GM18511 (cell line): Measurements from ENCODE around the gene KSR1.

ENCODE experiments used
- ATAC-seq: cut with Tn5 transposase; IDR thresholded peaks from one replicate; pipeline ENCODE4 v1.9.1; 2021; ENCODE audit warnings: mild to moderate bottlenecking, moderate library complexity; ENCODE audit not compliant: unreplicated experiment

The KSR1 gene

DNA sequence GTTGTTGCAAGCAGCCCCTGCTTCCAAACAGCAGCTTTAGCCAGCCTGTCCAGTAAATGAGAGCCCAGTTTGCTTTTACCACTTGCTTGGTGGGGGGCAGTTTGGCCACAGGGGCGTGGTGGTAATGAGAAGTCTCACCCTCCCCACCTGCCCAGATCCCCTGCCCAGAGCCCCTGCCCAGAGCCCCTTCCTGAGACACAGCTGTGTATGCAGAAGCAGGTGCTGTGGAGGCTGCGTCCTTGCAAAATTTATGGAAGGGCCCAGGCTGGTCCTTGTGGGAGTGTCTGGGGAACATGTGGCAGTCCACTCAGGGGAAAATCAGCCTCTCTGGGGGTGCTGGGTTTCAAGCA lies 147.1 kb downstream of the KSR1 start:
- no peak for ATAC-seq

DNA sequence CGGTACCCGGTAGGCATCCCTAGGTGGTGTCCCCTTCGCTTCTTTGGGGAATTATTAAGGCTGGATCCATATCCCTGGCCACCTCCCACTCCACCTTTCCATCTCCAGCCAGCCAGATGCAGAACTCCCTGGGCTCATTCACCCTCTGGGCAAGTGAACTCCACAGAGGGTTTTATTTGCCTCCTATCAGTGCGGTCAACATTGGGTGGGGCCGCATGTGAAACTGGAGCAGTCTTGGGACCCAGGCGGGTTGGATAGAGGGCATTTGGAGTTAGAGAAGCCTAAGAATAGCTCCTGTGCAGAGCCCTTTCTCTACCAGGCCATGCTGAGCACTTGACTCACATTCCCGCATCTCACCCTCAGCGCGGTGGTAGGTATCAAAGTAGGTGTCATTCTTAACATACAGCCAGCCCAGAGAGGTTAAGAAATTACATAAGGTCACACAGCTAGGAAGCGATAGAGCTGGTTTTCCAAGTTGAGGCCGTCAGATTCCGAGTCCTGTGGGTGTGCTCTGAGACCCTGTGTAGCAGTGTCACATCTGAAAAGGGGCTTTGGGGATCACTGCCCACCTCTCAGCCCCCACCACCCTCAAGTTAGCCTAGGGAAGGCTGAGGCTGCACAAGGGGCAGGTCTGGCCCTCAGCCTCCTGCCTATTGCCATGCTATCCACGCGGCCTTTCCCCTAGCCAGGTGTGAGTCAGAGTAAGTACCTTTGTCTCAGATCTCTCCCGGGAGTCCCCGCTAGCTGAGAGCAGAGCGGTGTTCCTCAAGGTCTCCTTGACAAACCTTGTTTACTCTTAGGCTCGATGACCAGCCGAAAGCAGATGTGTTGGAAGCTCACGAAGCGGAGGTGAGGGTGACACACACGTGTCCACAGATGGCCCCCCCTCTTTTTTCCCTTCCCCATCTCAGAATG lies 147.9 kb downstream of the KSR1 start:
- ATAC-seq, result no peak

DNA sequence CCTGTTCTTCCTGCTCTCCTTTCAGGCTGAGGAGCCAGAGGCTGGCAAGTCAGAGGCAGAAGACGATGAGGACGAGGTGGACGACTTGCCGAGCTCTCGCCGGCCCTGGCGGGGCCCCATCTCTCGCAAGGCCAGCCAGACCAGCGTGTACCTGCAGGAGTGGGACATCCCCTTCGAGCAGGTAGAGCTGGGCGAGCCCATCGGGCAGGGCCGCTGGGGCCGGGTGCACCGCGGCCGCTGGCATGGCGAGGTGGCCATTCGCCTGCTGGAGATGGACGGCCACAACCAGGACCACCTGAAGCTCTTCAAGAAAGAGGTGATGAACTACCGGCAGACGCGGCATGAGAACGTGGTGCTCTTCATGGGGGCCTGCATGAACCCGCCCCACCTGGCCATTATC lies 149.2 kb downstream of the KSR1 start:
- ATAC-seq, result no peak

DNA sequence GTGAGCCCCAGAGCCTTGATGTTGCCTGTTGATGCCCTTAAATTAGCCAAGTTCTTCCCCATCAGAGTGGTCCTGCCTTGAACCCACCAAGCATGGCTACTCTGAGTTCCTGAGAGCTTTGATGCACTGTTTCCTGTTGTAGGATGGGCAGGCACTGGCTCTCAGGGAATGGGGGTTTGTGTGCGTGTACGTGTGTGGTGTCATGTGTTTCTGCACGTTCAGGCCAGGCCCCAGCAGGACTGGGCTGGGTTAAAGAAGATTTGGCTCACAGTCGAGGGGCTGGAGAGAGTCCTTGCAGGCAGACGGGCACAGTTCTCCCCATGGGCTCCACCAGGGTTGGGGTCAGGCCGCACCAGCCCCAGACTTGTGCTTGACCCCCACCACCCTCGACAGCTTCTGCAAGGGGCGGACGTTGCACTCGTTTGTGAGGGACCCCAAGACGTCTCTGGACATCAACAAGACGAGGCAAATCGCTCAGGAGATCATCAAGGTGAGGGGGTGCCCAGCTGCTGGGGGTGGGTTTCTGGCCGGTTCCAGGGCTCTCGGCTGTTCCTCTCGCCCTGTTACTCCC lies 151.4 kb downstream of the KSR1 start:
- ATAC-seq, result no peak

GRCh38 chr17:27608328-27609230 lies 152.3 kb downstream of the KSR1 start:
- no peak for ATAC-seq

GRCh38 chr17:27609611-27610303 lies 153.5 kb downstream of the KSR1 start:
- no peak for ATAC-seq

DNA sequence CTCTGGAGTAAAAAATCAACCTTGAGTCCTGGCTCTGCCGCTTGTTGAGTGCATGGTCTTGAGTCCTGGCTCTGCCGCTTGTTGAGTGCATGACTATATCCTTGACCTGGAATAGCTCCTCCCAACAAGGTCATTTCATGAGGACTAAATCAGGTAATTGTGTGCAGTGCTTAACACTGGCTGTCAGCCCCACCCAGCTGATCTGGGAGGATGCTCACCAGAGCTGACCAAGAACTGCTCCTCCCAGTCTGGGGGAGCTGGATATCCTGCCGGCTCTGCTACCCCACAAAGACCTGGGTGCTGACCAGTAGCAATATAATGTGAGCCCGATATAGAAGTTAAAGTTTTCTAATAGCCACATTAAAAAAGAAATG lies 154.0 kb downstream of the KSR1 start:
- no peak for ATAC-seq

DNA sequence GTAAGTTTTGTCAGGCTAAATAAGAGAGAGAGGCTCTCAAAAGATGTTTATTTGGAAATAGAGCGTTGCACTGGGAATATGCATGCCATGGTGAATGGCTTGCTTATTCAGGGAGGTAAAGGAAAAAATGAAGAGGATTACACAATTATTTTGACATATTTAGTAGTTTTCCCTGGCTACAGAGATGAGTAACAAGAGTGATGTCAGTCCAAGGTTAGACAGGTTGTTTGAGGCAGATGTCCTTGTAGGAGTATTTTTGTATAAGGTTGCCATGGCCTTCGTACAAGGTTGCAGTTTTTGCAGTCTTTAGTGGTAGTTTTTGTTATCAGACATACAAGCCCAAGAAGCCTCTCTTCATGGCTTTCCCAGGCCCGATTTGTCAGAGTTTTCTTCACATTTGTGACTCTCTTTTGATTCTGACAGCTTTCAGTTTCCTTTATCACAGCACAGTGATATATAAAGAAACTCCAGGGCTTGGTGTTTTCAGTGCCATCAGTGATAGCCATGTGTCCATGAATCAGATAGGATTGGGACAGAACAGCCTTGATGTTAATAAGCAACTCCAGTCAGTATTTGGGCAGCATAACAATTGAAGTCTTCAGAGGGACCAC lies 156.0 kb downstream of the KSR1 start:
- ATAC-seq, result no peak

- ATAC-seq, result no peak
Observed at GRCh38 chr17:27613433-27613832, 157.2 kb downstream of the KSR1 start.

- no peak for ATAC-seq
Observed at GRCh38 chr17:27615121-27615520, 158.9 kb downstream of the KSR1 start.

DNA sequence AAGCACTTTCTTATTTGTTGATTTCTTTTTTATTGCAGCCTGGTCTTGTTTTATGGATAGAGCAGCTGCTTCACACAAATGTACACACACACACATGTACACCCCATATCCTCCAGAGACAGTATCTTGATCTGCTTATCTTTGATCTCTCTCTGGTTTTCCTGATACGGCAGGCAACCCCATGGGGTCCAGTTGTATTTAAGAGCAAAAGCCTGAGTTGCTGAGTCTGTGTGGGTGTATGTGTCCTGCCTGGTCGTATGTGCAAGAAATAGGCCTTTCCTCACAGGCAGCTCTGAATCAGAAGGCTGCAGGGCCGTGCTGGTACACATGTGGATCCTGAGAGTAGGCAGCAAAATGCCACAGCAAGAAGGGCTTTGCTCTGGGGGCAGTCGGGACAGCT lies 160.2 kb downstream of the KSR1 start:
- no peak for ATAC-seq

DNA sequence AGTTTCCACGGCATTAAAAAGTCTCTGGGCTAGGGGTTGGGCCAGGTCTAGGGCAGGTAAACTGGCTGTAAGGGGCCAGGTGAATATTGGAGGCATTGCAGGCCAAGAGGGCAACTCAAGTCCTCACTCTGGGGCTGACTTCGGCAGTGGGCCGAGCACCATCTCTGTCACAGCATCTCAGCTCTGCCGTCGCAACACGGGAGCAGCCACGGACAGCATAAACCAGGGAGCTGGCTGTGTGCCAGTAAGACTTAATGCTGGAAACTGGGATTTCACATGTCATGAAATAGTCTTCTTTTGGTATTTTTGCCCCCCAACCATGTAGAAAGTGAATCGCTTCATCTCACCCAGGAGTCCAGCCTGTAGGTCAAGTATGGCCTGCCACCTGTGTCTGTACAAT lies 162.2 kb downstream of the KSR1 start:
- no peak for ATAC-seq

GRCh38 chr17:27620721-27621120 lies 164.5 kb downstream of the KSR1 start:
- no peak for ATAC-seq

GRCh38 chr17:27621536-27621935 lies 165.3 kb downstream of the KSR1 start:
- no peak for ATAC-seq

GRCh38 chr17:27621942-27622559 lies 165.8 kb downstream of the KSR1 start:
- no peak for ATAC-seq

GRCh38 chr17:27622986-27623385 lies 166.7 kb downstream of the KSR1 start:
- no peak for ATAC-seq

DNA sequence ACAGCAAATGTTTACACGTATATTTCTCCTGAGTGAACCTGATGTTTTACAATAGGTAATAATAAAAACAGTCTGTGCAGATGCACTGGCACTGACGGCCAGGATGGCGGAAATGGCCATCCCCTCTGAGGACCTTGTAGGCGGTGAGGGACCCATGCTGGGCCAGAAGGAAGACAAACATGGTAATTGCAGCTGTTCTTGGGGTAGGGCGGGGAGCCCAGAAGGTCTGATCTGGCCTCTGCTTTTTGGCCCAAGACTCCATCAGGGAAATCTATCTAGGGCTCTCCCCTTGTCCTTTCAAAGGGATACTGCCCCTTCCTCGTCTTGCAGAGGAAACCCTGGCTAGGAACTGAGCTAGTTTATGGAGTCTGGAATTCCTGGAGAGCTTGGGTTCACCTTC lies 167.4 kb downstream of the KSR1 start:
- ATAC-seq, result no peak

DNA sequence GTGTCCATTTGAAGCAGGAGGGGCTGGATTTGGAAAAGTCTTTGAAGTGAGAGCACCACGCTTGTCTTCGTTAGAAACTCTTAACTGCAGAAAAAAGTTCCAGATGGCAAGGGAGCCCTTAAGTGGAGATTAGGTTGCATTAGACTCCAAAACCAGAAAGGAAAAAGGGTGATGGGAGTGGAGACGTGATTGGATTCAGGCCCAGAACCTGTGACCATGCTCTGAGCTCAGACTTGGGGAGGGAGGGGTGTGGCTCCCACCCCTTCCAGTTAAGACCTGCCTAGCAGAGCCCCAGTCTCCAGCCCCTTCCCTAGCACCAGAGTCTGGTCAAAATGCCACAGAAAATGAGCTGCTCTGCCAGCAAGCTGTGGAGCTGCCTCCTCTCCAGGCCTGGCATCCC lies 168.3 kb downstream of the KSR1 start:
- ATAC-seq, result no peak

GRCh38 chr17:27625856-27626255 lies 169.6 kb downstream of the KSR1 start:
- no peak for ATAC-seq

- ATAC-seq, result no peak
Observed at GRCh38 chr17:27627514-27627913, 171.3 kb downstream of the KSR1 start.
